AG04449 (cell line): ENCODE data around the gene ZBTB11.
"Not testable (repeated sequence)": the region's sequence is repeated elsewhere in the genome, so short reads cannot be mapped to it uniquely, and the experiment has no call there.

ENCODE experiments used
- CTCF ChIA-PET: fragments of 350-600 bp; formaldehyde crosslinking; extraction: SDS; loops from one replicate; lab custom pipeline; 2021; ENCODE audit warnings: antibody characterized with exemption; lab: Yijun Ruan, JAX
- POLR2A ChIA-PET: fragments of 400-600, 350-600 bp; formaldehyde crosslinking; extraction: SDS; loops from one replicate; lab custom pipeline; 2020; ENCODE audit warnings: antibody characterized with exemption, inconsistent platforms; lab: Yijun Ruan, JAX
- DNase-seq: peaks from one replicate; pipeline ENCODE4 v3.0.0-alpha.2; 2010; ENCODE audit warnings: low read depth, low spot score
- H3K4me3 ChIP-seq: 2 replicates; pipeline ENCODE4 v1.5.1; 2011; ENCODE audit warnings: low read depth, mild to moderate bottlenecking, control low read depth, low read length
- CTCF ChIP-seq: IDR thresholded peaks from one replicate; pipeline ENCODE4 v1.5.1; 2011; ENCODE audit warnings: mild to moderate bottlenecking, moderate library complexity, low read length, control low read depth, inconsistent platforms; ENCODE audit not compliant: insufficient read depth; ENCODE audit errors: missing control alignments

The ZBTB11 gene

GRCh38 chr3:101703169-101703568 is 26.2 kb upstream of the ZBTB11 start:
- TF ChIP-seq CTCF: no peak
- DNase-seq: no peak
- no peak overlapping the region for H3K4me3 ChIP-seq
- POLR2A ChIA-PET: no interaction called here
- CTCF ChIA-PET: interaction anchor here (1.2 kb wide), 1 partner anchor 12 kb away, joined by 4 read pairs; no protein-coding TSS in a partner anchor

GRCh38 chr3:101702726-101703125 is 25.8 kb upstream of the ZBTB11 start:
- POLR2A ChIA-PET: no interaction called here

GRCh38 chr3:101701696-101702634 is 25.0 kb upstream of the ZBTB11 start:
- CTCF ChIA-PET: interaction anchor here (0.7 kb wide), 1 partner anchor 17 kb away, joined by 3 read pairs; no protein-coding TSS in a partner anchor
- no peak for DNase-seq
- POLR2A ChIA-PET: no interaction called here
- no peak for TF ChIP-seq CTCF
- H3K4me3 ChIP-seq: no peak overlapping the region

More at GRCh38 chr3:101702726-101703125, 25.8 kb upstream of the ZBTB11 start:
- TF ChIP-seq CTCF: no peak
- DNase-seq: no peak
- CTCF ChIA-PET: interaction anchor here (0.7 to 1.2 kb wide), 2 partner anchors 12 to 17 kb away, joined by 3 to 4 read pairs; no protein-coding TSS in a partner anchor
- H3K4me3 ChIP-seq: no peak overlapping the region

GRCh38 chr3:101695779-101696372 is 18.9 kb upstream of the ZBTB11 start:
- no peak for DNase-seq
- no peak overlapping the region for H3K4me3 ChIP-seq
- POLR2A ChIA-PET: no interaction called here
- peak; percentile 19 for TF ChIP-seq CTCF
- CTCF ChIA-PET: interaction anchor here (0.8 to 1.5 kb wide), 3 partner anchors 14 to 107 kb away, joined by 3 read pairs; partner anchors contain the start of gene CEP97

- DNase-seq, H3K4me3 ChIP-seq, POLR2A ChIA-PET: not testable (repeated sequence)
- CTCF ChIA-PET: interaction anchor here (1.0 to 1.5 kb wide), 3 partner anchors 13 to 30 kb away, joined by 3 read pairs; partner anchors contain the start of gene CEP97
Observed at GRCh38 chr3:101694836-101695235, 17.9 kb upstream of the ZBTB11 start.

- CTCF ChIA-PET: interaction anchor here (1.2 kb wide), 1 partner anchor 14 kb away, joined by 3 read pairs; no protein-coding TSS in a partner anchor
- POLR2A ChIA-PET, H3K4me3 ChIP-seq, DNase-seq: not testable (repeated sequence)
- peak; percentile 20 for TF ChIP-seq CTCF
Observed at GRCh38 chr3:101693540-101693939, 16.6 kb upstream of the ZBTB11 start.

GRCh38 chr3:101691685-101692671 is 15.0 kb upstream of the ZBTB11 start:
- CTCF ChIA-PET: interaction anchor here (0.8 to 1.6 kb wide), 3 partner anchors 11 to 16 kb away, joined by 3 to 17 read pairs (median 4); no protein-coding TSS in a partner anchor
- POLR2A ChIA-PET, H3K4me3 ChIP-seq, DNase-seq: not testable (repeated sequence)
